Astrocyte of the hippocampus (primary cell): Measurements from ENCODE around the gene FTH1.
"Not testable (repeated sequence)": the region's sequence is repeated elsewhere in the genome, so short reads cannot be mapped to it uniquely, and the experiment has no call there.

Experiments used
- DNase-seq: peaks from one replicate; pipeline ENCODE4 v3.0.0; 2011; ENCODE audit warnings: low read depth, low spot score

FTH1 gene

GRCh38 chr11:61963282-61964057 lies 4.0 kb downstream of the FTH1 start:
- DNase-seq: no peak

DNA sequence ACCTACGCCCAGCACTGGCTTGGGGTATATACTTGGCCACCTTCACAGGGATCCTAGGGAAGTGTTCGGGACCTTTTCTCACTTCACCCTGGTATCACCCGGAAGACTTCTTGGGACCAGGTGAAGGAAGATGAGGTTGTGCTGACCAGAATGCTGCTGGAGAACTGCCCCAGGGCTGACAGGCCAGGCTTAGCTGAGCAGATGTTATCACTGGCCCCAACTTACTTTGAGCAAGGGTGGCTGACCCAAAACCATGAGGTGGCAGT lies 4.5 kb downstream of the FTH1 start:
- DNase-seq: no peak

DNA sequence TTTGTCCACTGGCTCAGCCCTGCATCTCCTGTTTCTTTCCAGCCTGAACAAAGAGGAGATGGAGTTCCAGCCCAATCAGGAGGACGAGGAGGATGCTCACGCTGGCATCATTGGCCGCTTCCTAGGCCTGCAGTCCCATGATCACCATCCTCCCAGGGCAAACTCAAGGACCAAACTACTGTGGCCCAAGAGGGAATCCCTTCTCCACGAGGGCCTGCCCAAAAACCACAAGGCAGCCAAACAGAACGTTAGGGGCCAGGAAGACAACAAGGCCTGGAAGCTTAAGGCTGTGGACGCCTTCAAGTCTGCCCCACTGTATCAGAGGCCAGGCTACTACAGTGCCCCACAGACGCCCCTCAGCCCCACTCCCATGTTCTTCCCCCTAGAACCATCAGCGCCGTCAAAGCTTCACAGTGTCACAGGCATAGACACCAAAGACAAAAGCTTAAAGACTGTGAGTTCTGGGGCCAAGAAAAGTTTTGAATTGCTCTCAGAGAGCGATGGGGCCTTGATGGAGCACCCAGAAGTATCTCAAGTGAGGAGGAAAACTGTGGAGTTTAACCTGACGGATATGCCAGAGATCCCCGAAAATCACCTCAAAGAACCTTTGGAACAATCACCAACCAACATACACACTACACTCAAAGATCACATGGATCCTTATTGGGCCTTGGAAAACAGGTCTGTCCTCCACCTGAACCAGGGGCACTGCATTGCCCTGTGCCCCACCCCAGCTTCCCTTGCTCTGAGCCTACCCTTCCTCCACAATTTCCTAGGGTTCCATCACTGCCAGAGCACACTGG lies 5.0 kb downstream of the FTH1 start:
- no peak for DNase-seq

GRCh38 chr11:61961570-61962212 lies 5.7 kb downstream of the FTH1 start:
- DNase-seq: peak; percentile 78

- no peak for DNase-seq
These were observed 6.9 kb downstream of the FTH1 start for GRCh38 chr11:61960532-61960931.

DNA sequence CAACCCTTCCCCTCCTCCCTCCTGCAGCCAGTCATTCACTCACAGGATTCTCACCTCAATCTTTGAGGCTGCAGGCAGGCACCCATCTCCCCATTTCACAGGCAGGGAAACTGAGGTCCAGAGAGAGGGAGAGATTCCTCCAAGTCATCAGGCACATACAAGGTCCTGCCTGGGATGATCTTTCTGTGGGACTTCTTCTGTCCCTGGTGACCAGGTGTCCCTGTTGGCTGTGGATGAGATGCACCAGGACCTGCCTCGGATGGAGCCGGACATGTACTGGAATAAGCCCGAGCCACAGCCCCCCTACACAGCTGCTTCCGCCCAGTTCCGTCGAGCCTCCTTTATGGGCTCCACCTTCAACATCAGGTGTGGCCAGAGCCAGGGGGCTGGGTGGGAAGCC lies 7.8 kb downstream of the FTH1 start:
- no peak for DNase-seq

GRCh38 chr11:61959114-61959513 lies 8.3 kb downstream of the FTH1 start:
- no peak for DNase-seq

DNA sequence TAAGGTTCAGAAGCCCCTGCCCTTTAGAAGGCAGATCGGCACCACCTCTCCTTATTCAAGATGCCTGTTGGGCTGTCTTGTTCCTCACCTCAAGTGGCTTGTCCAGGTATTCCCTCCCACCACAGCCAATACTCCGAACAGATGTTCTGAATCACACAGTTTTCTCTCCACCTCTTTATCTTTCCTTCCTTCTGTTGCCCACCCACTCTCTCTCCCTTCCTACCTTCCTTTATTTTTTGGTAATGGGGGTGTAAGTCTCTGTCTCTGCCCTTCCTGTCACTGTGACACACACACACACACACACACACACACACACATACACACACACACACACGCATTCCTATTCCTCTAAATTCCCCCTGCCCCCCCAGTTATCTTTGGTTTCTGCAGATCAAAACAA lies 8.8 kb downstream of the FTH1 start:
- DNase-seq: no peak

GRCh38 chr11:61957021-61957770 lies 10.2 kb downstream of the FTH1 start:
- no peak for DNase-seq

DNA sequence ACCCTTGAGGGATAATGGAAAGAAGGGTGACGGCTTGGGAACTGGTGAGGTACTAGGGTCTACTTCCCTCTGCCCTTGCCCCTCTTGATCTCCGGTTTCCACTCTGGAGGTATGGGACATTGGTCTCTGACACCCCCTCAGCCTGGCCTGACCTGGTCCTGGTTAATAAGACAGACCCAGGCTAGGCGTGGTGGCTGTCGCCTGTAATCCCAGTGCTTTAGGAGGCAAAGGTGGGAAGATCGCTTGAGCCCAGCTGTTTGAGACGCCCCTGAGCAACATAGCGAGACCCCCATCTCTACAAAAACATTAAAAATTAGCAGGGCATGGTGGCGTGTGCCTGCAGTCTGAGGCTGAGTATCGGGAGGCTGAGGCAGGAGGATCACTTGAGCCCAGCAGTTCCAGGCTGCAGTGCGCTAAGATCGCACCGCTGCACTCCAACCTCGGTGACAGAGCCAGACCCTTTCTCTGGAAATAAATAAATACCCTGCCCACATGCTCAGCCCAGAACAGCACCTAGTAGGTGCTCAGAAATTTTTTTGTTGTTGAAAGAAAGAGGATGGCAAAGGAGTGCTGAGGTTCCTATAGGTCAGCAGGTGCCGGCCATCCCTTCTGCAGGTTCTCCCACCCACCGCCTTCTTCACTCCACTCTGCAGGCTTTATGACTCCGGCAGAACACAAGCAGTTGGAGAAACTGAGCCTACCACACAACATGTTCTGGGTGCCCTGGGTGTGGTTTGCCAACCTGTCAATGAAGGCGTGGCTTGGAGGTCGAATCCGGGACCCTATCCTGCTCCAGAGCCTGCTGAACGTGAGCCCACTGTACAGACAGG lies 11.0 kb downstream of the FTH1 start:
- no peak for DNase-seq

GRCh38 chr11:61955422-61956135 lies 11.9 kb downstream of the FTH1 start:
- peak; percentile 31 for DNase-seq

DNA sequence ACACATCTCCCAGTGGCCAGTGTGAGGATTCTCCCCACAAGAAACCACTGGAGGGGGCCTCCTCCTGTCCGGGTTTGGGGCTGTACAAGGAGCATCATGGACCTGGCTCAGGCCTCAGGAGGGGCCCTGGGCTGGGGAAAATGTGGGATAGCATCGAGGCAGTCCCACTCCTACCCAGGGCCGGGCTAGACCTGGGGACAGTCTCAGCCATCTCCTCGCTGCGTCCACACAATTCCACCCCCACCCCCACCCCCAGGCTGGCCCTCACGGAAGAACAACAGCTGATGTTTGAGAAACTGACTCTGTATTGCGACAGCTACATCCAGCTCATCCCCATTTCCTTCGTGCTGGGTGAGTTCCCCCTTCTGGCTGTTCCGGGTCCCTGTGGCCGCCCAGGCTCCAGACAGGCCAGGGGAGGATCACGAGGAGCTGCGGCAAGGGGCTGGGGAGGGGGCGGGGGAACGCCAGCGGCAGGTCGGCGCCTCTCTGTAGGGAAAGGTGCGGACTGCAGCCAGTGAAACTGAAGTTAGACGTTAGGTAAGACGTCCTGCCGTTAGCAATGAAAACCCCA lies 12.5 kb downstream of the FTH1 start:
- peak; percentile 62 for DNase-seq

GRCh38 chr11:61954106-61954850 lies 13.2 kb downstream of the FTH1 start:
- DNase-seq: no peak

GRCh38 chr11:61953632-61954031 lies 13.8 kb downstream of the FTH1 start:
- DNase-seq: not testable (repeated sequence)

DNA sequence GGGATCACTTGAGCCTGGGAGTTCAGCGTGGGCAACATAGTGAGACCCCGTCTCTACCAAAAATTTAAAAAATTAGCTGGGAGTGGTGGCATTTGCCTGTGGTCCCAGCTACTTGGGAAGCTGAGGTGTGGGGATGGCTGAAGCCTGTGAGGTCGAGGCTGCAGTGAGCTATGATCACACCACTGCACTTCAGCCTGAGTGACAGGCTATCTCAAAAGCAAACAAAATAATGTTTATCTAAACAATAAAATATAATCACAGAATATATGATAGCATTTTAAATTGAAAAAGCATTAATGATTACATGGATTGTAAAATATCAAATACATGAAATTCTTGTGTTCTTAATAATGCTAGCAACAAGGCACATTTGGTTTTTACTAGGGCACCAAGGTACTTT lies 14.6 kb downstream of the FTH1 start:
- DNase-seq: no peak

- DNase-seq: no peak
These were observed 15.8 kb downstream of the FTH1 start for GRCh38 chr11:61951484-61952135.

GRCh38 chr11:61950035-61950547 lies 17.3 kb downstream of the FTH1 start, which contains the start of gene BEST1:
BEST1 (plus strand) TSS chr11:61950351; CDS start chr11:61951807, 1,456 bp downstream.
- no peak for DNase-seq

DNA sequence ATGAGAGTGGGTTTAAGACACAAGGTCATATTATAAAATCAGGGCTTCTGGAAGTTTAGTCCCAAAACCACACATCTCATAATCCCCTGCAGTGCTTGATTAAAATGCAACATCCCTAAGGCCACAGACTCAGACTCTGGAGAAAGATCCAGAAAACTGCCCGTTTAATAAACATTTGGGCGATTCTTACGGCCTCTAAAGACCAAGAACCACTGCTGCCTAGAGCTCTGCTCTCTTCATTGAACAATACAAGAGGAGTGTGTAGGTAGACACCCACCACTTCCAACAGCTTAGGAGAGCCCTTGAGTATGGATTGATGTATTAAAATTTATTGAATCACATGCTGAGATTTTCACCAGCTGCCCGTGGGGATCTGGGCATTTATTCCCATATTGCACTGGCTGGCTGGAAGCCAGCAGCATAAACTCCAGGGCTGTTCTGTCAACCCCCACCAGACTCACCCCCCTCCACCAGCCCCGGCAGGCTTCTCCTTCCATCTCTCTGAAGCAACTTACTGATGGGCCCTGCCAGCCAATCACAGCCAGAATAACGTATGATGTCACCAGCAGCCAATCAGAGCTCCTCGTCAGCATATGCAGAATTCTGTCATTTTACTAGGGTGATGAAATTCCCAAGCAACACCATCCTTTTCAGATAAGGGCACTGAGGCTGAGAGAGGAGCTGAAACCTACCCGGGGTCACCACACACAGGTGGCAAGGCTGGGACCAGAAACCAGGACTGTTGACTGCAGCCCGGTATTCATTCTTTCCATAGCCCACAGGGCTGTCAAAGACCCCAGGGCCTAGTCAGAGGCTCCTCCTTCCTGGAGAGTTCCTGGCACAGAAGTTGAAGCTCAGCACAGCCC lies 18.0 kb downstream of the FTH1 start:
- DNase-seq: peak; percentile 82
